Suprapubic skin (tissue), 4 donors: Measurements from ENCODE around the gene MRPL54.

ENCODE experiments used
- EP300 ChIP-seq: sonication (generic); formaldehyde crosslinking; IDR thresholded peaks from one replicate; pipeline ENCODE4 v1.6.1; 2017; ENCODE audit warnings: antibody characterized with exemption
- POLR2A ChIP-seq, 2 donors: fragments of 450-650 bp; IDR thresholded peaks; one replicate each; pipeline ENCODE4 v1.6.1; 2017; ENCODE audit warnings: antibody characterized with exemption in 2 of 2, mild to moderate bottlenecking in 2 of 2, moderate library complexity in 2 of 2
- POLR2AphosphoS5 ChIP-seq, 3 donors: sonication (generic); formaldehyde crosslinking; IDR thresholded peaks; one replicate each; pipeline ENCODE4 v1.6.1; 2017; ENCODE audit warnings: antibody characterized with exemption in 3 of 3
- TF ChIP-seq, protein P1 (sequence below), 2 donors: fragments of 200-600 bp in 1 of 2; fragments of 450-650 bp in 1 of 2; sonication (generic) in 1 of 2; IDR thresholded peaks; one replicate each; pipeline ENCODE4 v1.5.1; 2016 to 2019; ENCODE audit warnings: antibody characterized with exemption in 2 of 2, mild to moderate bottlenecking in 1 of 2, moderate library complexity in 1 of 2

- TF ChIP-seq, protein P1, sequence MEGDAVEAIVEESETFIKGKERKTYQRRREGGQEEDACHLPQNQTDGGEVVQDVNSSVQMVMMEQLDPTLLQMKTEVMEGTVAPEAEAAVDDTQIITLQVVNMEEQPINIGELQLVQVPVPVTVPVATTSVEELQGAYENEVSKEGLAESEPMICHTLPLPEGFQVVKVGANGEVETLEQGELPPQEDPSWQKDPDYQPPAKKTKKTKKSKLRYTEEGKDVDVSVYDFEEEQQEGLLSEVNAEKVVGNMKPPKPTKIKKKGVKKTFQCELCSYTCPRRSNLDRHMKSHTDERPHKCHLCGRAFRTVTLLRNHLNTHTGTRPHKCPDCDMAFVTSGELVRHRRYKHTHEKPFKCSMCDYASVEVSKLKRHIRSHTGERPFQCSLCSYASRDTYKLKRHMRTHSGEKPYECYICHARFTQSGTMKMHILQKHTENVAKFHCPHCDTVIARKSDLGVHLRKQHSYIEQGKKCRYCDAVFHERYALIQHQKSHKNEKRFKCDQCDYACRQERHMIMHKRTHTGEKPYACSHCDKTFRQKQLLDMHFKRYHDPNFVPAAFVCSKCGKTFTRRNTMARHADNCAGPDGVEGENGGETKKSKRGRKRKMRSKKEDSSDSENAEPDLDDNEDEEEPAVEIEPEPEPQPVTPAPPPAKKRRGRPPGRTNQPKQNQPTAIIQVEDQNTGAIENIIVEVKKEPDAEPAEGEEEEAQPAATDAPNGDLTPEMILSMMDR (IDR thresholded peaks at IDR 0.05): no peak
- TF ChIP-seq POLR2A (IDR thresholded peaks at IDR 0.05): no peak
- TF ChIP-seq EP300: no peak
- TF ChIP-seq POLR2AphosphoS5 (IDR thresholded peaks at IDR 0.05): no peak
These were observed 43.4 kb downstream of the MRPL54 start for GRCh38 chr19:3805859-3806258.
